SKM-1 treated with dmso at 0.1 percent for 144 hours (cell line): ENCODE data around the gene ERBIN.
"Not testable (repeated sequence)": the region's sequence is repeated elsewhere in the genome, so short reads cannot be mapped to it uniquely, and the experiment has no call there.

Experiments
- DNase-seq: peaks from one replicate; lab custom pipeline; 2025; ENCODE audit not compliant: unreplicated experiment; lab: John Stamatoyannopoulos, UW

ERBIN gene

GRCh38 chr5:65916636-65917035 is 9.7 kb upstream of the ERBIN start:
- no peak for DNase-seq

- DNase-seq = no peak
Observed at GRCh38 chr5:65919773-65920172, 6.6 kb upstream of the ERBIN start.

- no peak for DNase-seq
Observed at GRCh38 chr5:65923339-65923738, 3.0 kb upstream of the ERBIN start.

GRCh38 chr5:65924366-65925043 is 1.9 kb upstream of the ERBIN start:
- DNase-seq = no peak

- peak; percentile 86 for DNase-seq
Observed at GRCh38 chr5:65925044-65925600, 1.3 kb upstream of the ERBIN start.

- peak; percentile 74 for DNase-seq
Observed at GRCh38 chr5:65925601-65926275, 637 bp upstream of the ERBIN start.

GRCh38 chr5:65926893-65927292 is 518 bp downstream of the ERBIN start:
- DNase-seq = no peak

- DNase-seq = no peak
Observed at GRCh38 chr5:65927503-65928321, 1.3 kb downstream of the ERBIN start.

- DNase-seq = no peak
Observed at GRCh38 chr5:65928322-65928752, 2.0 kb downstream of the ERBIN start.

GRCh38 chr5:65928860-65929259 is 2.5 kb downstream of the ERBIN start:
- no peak for DNase-seq

- DNase-seq = no peak
Observed at GRCh38 chr5:65932676-65933075, 6.3 kb downstream of the ERBIN start.

GRCh38 chr5:65933295-65933694 is 6.9 kb downstream of the ERBIN start:
- no peak for DNase-seq

- no peak for DNase-seq
Observed at GRCh38 chr5:65938256-65938655, 11.9 kb downstream of the ERBIN start.

- DNase-seq = no peak
Observed at GRCh38 chr5:65943771-65944170, 17.4 kb downstream of the ERBIN start.

- DNase-seq = no peak
Observed at GRCh38 chr5:65946198-65946745, 19.9 kb downstream of the ERBIN start.

- DNase-seq = no peak
Observed at GRCh38 chr5:65948115-65948747, 21.9 kb downstream of the ERBIN start.

GRCh38 chr5:65951330-65951729 is 25.0 kb downstream of the ERBIN start:
- DNase-seq = no peak

- no peak for DNase-seq
Observed at GRCh38 chr5:65952259-65952658, 25.9 kb downstream of the ERBIN start.

- DNase-seq = no peak
Observed at GRCh38 chr5:65954200-65954599, 27.8 kb downstream of the ERBIN start.

GRCh38 chr5:65955746-65956145 is 29.4 kb downstream of the ERBIN start:
- no peak for DNase-seq

- not testable (repeated sequence) for DNase-seq
Observed at GRCh38 chr5:65957703-65958102, 31.3 kb downstream of the ERBIN start.
